Measurements from ENCODE around the gene EFL1.

- TF ChIP-seq ZNF114 (tag by site-specific recombination; IDR thresholded peaks at IDR 0.05) = no peak
- TF ChIP-seq, protein P1, sequence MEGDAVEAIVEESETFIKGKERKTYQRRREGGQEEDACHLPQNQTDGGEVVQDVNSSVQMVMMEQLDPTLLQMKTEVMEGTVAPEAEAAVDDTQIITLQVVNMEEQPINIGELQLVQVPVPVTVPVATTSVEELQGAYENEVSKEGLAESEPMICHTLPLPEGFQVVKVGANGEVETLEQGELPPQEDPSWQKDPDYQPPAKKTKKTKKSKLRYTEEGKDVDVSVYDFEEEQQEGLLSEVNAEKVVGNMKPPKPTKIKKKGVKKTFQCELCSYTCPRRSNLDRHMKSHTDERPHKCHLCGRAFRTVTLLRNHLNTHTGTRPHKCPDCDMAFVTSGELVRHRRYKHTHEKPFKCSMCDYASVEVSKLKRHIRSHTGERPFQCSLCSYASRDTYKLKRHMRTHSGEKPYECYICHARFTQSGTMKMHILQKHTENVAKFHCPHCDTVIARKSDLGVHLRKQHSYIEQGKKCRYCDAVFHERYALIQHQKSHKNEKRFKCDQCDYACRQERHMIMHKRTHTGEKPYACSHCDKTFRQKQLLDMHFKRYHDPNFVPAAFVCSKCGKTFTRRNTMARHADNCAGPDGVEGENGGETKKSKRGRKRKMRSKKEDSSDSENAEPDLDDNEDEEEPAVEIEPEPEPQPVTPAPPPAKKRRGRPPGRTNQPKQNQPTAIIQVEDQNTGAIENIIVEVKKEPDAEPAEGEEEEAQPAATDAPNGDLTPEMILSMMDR (tag by site-specific recombination; IDR thresholded peaks at IDR 0.05) = no peak
Measured at GRCh38 chr15:82228750-82229149, 33.8 kb downstream of the EFL1 start.
